SK-N-SH (cell line): ENCODE measurements around the gene COQ8B.

Experiments used
- CHD2 ChIP-seq: fragments of 150-350 bp; IDR thresholded peaks from 2 replicates; pipeline ENCODE4 v1.6.1; 2018; ENCODE audit warnings: low read length; ENCODE audit not compliant: partially characterized antibody
- EP300 ChIP-seq, 2 experiments: IDR thresholded peaks; 2 replicates each; pipeline versions ENCODE4 v1.4.0 to v1.6.1; 2012; ENCODE audit warnings: borderline replicate concordance in 1 of 2, low read depth in 1 of 2, low read length in 1 of 2
- EZH2phosphoT487 ChIP-seq: fragments of 200-600 bp; sonication (generic); IDR thresholded peaks from 2 replicates; pipeline ENCODE4 v1.6.1; 2017; ENCODE audit warnings: low read depth, mixed run types, mild to moderate bottlenecking, antibody characterized with exemption, moderate library complexity, borderline replicate concordance
- FOXM1 ChIP-seq: IDR thresholded peaks from 2 replicates; pipeline ENCODE4 v1.4.0; 2012; ENCODE audit warnings: low read depth, mild to moderate bottlenecking
- GABPA ChIP-seq: IDR thresholded peaks from 2 replicates; pipeline ENCODE4 v1.4.0; 2012; ENCODE audit warnings: low read depth, mild to moderate bottlenecking
- GATA2 ChIP-seq: sonication (generic); formaldehyde crosslinking; IDR thresholded peaks from 2 replicates; pipeline ENCODE4 v1.5.0; 2020; ENCODE audit warnings: mild to moderate bottlenecking, missing genetic modification reagents
- MEF2A ChIP-seq: IDR thresholded peaks from 2 replicates; pipeline ENCODE4 v1.4.0; 2012; ENCODE audit warnings: low read depth, borderline replicate concordance
- MXI1 ChIP-seq: IDR thresholded peaks from 2 replicates; pipeline ENCODE4 v1.6.1; 2012; ENCODE audit warnings: mild to moderate bottlenecking, low read depth, low read length, improper control_type of control experiment
- RFX5 ChIP-seq: IDR thresholded peaks from 2 replicates; pipeline ENCODE4 v1.6.1; 2012; ENCODE audit warnings: mild to moderate bottlenecking, improper control_type of control experiment, low read length
- TF ChIP-seq, protein P1 (sequence below): fragments of 200-600 bp; sonication (generic); IDR thresholded peaks from 2 replicates; pipeline ENCODE4 v1.6.1; 2017; ENCODE audit warnings: antibody characterized with exemption, mild to moderate bottlenecking, moderate library complexity
- TF ChIP-seq, protein P2 (sequence below): IDR thresholded peaks from 2 replicates; pipeline ENCODE4 v1.6.1; 2012; ENCODE audit warnings: mild to moderate bottlenecking, low read depth, low read length, moderate library complexity
- TF ChIP-seq, protein P3 (sequence below): fragments of 150-350 bp; IDR thresholded peaks from 2 replicates; pipeline ENCODE4 v1.6.1; 2017; ENCODE audit warnings: antibody characterized with exemption, low read length, low read depth, borderline replicate concordance
- TF ChIP-seq, protein P4 (sequence below): IDR thresholded peaks from 2 replicates; pipeline ENCODE4 v1.4.0; 2012; ENCODE audit warnings: low read depth

DNA sequence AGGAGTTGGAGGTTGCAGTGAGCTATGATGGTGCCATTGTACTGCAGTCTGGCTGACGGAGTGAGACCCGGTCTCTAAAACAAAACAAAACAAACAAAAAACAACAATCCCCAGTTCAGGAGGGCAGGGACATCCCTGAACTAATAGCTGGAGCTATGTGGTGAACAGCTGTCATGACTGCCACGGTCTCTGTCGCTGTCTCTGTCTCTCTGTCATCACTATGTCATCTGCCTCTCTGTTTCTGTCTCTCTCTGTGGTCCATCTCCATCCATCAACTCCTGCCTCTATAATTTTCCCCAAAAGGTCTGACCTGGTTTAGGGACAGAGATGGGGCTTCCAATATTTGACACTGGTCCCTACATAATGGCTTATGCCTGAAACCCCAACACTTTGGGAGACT is 7.6 kb upstream of the COQ8B start:
- TF ChIP-seq, protein P1, sequence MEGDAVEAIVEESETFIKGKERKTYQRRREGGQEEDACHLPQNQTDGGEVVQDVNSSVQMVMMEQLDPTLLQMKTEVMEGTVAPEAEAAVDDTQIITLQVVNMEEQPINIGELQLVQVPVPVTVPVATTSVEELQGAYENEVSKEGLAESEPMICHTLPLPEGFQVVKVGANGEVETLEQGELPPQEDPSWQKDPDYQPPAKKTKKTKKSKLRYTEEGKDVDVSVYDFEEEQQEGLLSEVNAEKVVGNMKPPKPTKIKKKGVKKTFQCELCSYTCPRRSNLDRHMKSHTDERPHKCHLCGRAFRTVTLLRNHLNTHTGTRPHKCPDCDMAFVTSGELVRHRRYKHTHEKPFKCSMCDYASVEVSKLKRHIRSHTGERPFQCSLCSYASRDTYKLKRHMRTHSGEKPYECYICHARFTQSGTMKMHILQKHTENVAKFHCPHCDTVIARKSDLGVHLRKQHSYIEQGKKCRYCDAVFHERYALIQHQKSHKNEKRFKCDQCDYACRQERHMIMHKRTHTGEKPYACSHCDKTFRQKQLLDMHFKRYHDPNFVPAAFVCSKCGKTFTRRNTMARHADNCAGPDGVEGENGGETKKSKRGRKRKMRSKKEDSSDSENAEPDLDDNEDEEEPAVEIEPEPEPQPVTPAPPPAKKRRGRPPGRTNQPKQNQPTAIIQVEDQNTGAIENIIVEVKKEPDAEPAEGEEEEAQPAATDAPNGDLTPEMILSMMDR: no peak
- TF ChIP-seq GATA2: no peak
- no peak for TF ChIP-seq EP300 (IDR thresholded peaks at IDR 0.05; ENCODE audit: borderline replicate concordance in 1 of 2, low read depth in 1 of 2, low read length in 1 of 2)
- TF ChIP-seq CHD2: no peak
- no peak for TF ChIP-seq GABPA
- TF ChIP-seq, protein P2, sequence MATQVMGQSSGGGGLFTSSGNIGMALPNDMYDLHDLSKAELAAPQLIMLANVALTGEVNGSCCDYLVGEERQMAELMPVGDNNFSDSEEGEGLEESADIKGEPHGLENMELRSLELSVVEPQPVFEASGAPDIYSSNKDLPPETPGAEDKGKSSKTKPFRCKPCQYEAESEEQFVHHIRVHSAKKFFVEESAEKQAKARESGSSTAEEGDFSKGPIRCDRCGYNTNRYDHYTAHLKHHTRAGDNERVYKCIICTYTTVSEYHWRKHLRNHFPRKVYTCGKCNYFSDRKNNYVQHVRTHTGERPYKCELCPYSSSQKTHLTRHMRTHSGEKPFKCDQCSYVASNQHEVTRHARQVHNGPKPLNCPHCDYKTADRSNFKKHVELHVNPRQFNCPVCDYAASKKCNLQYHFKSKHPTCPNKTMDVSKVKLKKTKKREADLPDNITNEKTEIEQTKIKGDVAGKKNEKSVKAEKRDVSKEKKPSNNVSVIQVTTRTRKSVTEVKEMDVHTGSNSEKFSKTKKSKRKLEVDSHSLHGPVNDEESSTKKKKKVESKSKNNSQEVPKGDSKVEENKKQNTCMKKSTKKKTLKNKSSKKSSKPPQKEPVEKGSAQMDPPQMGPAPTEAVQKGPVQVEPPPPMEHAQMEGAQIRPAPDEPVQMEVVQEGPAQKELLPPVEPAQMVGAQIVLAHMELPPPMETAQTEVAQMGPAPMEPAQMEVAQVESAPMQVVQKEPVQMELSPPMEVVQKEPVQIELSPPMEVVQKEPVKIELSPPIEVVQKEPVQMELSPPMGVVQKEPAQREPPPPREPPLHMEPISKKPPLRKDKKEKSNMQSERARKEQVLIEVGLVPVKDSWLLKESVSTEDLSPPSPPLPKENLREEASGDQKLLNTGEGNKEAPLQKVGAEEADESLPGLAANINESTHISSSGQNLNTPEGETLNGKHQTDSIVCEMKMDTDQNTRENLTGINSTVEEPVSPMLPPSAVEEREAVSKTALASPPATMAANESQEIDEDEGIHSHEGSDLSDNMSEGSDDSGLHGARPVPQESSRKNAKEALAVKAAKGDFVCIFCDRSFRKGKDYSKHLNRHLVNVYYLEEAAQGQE: no peak
- TF ChIP-seq MEF2A: no peak
- TF ChIP-seq EZH2phosphoT487: no peak
- no peak for TF ChIP-seq FOXM1
- TF ChIP-seq, protein P3, sequence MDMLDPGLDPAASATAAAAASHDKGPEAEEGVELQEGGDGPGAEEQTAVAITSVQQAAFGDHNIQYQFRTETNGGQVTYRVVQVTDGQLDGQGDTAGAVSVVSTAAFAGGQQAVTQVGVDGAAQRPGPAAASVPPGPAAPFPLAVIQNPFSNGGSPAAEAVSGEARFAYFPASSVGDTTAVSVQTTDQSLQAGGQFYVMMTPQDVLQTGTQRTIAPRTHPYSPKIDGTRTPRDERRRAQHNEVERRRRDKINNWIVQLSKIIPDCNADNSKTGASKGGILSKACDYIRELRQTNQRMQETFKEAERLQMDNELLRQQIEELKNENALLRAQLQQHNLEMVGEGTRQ: no peak
- TF ChIP-seq, protein P4, sequence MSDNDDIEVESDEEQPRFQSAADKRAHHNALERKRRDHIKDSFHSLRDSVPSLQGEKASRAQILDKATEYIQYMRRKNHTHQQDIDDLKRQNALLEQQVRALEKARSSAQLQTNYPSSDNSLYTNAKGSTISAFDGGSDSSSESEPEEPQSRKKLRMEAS: no peak
- no peak for TF ChIP-seq RFX5
- TF ChIP-seq MXI1: no peak
